ENCODE measurements around the gene RBM19. TPM values are rescaled to one million over a fixed set of nuclear protein-coding genes. Genes with fewer than 3 reads are reported as not detected.

RBM19 gene
- total RNA-seq, 1 donor from 2014 or later = 33.6 TPM

GRCh38 chr12:113978080-113978479 is 12.0 kb upstream of the RBM19 start:
- Histone ChIP-seq H3K4me1 (no peaks in the 10 kb centered on the region), H3K27ac (no peak overlapping the region), H3K9me3 (no peaks in the 10 kb centered on the region), H3K27me3 (ENCODE audit: low read depth) (peaks cover 20% of the 10 kb centered on the region), H3K36me3 (no peaks in the 10 kb centered on the region), H3K4me3 (no peak overlapping the region)
- no peak for TF ChIP-seq CTCF (IDR thresholded peaks at IDR 0.05)
- ATAC-seq (no peak), DNase-seq (no peak)
- intact Hi-C loops (cut with DNase I) = no loop called here

GRCh38 chr12:113974006-113974405 is 7.9 kb upstream of the RBM19 start:
- TF ChIP-seq CTCF (IDR thresholded peaks at IDR 0.05) = no peak
- H3K27me3 ChIP-seq (ENCODE audit: low read depth) = peaks cover 20% of the 10 kb centered on the region
- intact Hi-C loops (cut with DNase I) = no loop called here

GRCh38 chr12:113973109-113973904 is 7.2 kb upstream of the RBM19 start:
- Histone ChIP-seq H3K4me3 (no peak overlapping the region), H3K4me1 (no peaks in the 10 kb centered on the region), H3K27me3 (ENCODE audit: low read depth) (peaks cover 19% of the 10 kb centered on the region), H3K9me3 (no peaks in the 10 kb centered on the region), H3K36me3 (no peaks in the 10 kb centered on the region), H3K27ac (no peak overlapping the region)
- no peak for DNase-seq
- no peak for ATAC-seq
- intact Hi-C loops (cut with DNase I) = no loop called here
- no peak for TF ChIP-seq CTCF (IDR thresholded peaks at IDR 0.05)

More at GRCh38 chr12:113974006-113974405, 7.9 kb upstream of the RBM19 start:
- no peaks in the 10 kb centered on the region for H3K36me3 ChIP-seq
- H3K4me3 ChIP-seq = no peak overlapping the region
- DNase-seq = no peak
- H3K9me3 ChIP-seq = no peaks in the 10 kb centered on the region
- no peak overlapping the region for H3K27ac ChIP-seq
- ATAC-seq = no peak
- H3K4me1 ChIP-seq = no peaks in the 10 kb centered on the region

GRCh38 chr12:113971392-113971791 is 5.3 kb upstream of the RBM19 start:
- no peak for ATAC-seq
- H3K27me3 ChIP-seq (ENCODE audit: low read depth) = peaks cover 13% of the 10 kb centered on the region
- no peaks in the 10 kb centered on the region for H3K9me3 ChIP-seq
- DNase-seq = no peak
- no peaks in the 10 kb centered on the region for H3K36me3 ChIP-seq
- H3K4me3 ChIP-seq = no peak overlapping the region
- peaks cover 8% of the 10 kb centered on the region for H3K4me1 ChIP-seq
- TF ChIP-seq CTCF (IDR thresholded peaks at IDR 0.05) = no peak
- H3K27ac ChIP-seq = no peak overlapping the region
- intact Hi-C loops (cut with DNase I) = no loop called here

- peaks cover 13% of the 10 kb centered on the region for H3K4me1 ChIP-seq
- H3K27me3 ChIP-seq (ENCODE audit: low read depth) = peaks cover 4% of the 10 kb centered on the region
- intact Hi-C loops (cut with DNase I) = no loop called here
- H3K27ac ChIP-seq = no peak overlapping the region
- no peak for ATAC-seq
- H3K36me3 ChIP-seq = no peaks in the 10 kb centered on the region
- DNase-seq = no peak
- TF ChIP-seq CTCF (IDR thresholded peaks at IDR 0.05) = no peak
- no peak overlapping the region for H3K4me3 ChIP-seq
- no peaks in the 10 kb centered on the region for H3K9me3 ChIP-seq
Observed at GRCh38 chr12:113970211-113970610, 4.1 kb upstream of the RBM19 start.
